GM12875 (cell line): ENCODE data around the gene PTPN3.

Experiments used
- H3K4me3 ChIP-seq: one replicate; pipeline ENCODE4 v1.5.1; 2011; ENCODE audit warnings: low read depth, low read length, control low read depth
- TF ChIP-seq, protein P1 (sequence below): IDR thresholded peaks from 2 replicates; pipeline ENCODE4 v1.5.1; 2011; ENCODE audit warnings: low read depth, mild to moderate bottlenecking, control low read depth, inconsistent platforms, low read length, moderate library complexity, borderline replicate concordance; ENCODE audit not compliant: insufficient read depth

The PTPN3 gene

DNA sequence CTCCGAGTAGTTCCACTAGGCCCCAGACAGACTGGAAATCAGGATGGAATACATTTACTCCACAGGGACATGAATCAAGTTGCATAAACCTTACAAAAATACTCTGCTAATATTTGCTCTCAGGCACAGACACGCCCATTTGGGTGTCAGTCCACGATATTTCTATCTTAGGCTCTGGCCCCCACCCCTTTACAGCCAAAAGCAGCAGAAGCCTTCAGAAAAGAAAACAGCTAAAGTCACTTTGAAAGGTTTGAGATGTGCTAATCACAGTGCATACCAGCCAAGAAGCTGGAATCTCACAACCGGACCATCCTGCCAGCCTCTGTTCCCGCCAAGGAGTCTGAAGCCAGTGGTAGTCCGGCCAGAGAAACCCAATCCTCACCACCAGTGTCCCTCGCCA is 22.6 kb downstream of the PTPN3 start:
- no peak overlapping the region for H3K4me3 ChIP-seq
- TF ChIP-seq, protein P1, sequence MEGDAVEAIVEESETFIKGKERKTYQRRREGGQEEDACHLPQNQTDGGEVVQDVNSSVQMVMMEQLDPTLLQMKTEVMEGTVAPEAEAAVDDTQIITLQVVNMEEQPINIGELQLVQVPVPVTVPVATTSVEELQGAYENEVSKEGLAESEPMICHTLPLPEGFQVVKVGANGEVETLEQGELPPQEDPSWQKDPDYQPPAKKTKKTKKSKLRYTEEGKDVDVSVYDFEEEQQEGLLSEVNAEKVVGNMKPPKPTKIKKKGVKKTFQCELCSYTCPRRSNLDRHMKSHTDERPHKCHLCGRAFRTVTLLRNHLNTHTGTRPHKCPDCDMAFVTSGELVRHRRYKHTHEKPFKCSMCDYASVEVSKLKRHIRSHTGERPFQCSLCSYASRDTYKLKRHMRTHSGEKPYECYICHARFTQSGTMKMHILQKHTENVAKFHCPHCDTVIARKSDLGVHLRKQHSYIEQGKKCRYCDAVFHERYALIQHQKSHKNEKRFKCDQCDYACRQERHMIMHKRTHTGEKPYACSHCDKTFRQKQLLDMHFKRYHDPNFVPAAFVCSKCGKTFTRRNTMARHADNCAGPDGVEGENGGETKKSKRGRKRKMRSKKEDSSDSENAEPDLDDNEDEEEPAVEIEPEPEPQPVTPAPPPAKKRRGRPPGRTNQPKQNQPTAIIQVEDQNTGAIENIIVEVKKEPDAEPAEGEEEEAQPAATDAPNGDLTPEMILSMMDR = no peak

DNA sequence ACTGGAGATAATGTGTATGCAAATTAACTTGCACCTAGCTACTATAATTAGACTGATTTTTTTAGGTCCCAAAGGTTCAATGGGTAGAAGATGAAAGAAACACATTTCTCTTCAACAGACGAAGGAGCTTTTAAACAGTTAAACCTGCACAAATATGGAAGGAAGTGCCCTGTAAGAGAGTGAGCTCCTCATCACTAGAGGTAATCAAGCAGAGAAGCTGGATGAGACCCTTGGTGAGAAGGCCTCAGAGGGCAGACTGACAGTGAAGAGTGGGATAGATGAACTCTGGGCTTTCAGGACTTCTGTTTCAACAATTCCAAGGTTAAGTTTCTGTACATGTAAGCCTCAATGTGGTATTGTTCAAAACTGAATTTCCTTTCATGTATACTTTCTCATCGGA is 23.2 kb downstream of the PTPN3 start:
- TF ChIP-seq, protein P1 = no peak
- no peak overlapping the region for H3K4me3 ChIP-seq

DNA sequence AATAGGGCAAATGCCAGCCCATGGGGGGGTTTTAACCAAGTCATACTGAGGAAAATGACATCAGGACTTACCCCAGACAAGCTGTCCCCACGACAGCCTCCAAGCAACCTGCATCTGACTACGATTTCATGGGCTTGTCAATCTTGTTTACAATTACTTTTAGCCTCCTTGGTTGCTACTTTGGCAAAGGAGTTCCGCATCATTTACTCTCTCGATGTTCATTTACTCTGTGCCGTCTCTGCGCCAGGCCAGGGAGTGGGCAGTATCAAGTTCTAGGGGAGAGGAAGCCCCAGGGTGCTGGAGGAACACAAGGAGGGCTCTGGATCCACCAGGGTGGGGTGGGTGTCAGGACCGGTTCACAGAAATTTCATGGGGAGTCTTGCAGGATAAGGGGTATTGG is 23.9 kb downstream of the PTPN3 start:
- TF ChIP-seq, protein P1 = no peak
- H3K4me3 ChIP-seq = no peak overlapping the region

DNA sequence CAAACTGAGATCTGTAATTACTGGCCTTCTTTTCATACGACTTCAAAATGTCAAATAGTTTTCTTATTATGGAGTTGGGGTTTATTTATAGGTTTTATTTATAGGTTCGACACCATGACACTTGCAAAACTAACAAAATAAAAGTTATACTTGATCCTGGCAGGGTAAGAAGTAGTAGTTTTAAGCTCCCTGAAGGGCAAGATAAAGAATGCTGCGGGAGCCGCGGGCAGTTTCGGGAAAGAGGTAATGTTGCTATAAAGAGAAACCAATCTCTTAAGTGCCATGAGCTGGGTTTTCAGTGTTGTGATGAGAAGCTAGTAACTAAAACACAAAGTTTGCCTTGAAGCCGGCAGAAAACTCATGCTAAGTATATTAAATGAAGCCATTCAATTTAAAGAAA is 24.8 kb downstream of the PTPN3 start:
- no peak overlapping the region for H3K4me3 ChIP-seq
- TF ChIP-seq, protein P1 = no peak

DNA sequence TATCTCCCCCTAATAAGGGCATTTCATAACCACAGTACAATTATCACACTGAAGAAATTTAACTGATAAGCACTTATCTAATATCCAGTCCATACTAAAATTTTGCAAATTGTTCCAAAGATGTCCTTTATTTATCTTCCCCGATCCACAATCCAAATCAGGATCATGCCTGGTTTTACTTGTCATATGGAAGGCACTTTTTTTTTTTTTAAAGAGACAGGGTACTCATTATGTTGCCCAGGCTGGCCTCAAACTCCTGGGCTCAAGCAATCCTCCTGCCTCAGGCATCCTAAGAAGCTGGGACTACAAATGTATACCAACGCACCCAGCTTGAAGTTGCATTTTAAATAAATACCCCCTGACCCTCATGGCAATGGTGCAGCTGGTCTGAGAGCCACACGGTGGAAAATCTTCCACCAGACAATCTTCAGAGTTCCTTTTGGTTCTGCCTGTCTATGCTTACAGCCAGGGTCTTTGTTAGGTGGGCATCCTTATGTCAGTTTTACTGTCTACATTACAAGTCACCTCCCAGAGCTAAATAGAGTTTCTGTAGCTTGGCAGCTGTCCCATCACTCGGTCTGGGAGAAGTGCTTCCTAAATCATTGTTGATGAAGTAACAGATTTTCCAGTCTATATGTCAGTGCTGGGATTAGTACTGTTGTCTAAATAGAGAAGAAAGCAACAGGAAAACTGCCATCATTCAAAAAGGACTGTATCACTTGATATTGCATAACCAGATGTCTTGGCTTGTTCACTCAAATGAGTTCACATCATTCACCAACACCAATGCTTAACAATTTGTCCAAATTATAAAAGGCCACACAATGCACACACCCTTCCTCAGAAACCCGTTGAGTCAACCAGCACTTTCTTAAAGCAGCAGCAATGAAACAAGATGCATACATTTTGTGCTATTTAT is 26.4 kb downstream of the PTPN3 start:
- TF ChIP-seq, protein P1 = no peak
- no peak overlapping the region for H3K4me3 ChIP-seq

DNA sequence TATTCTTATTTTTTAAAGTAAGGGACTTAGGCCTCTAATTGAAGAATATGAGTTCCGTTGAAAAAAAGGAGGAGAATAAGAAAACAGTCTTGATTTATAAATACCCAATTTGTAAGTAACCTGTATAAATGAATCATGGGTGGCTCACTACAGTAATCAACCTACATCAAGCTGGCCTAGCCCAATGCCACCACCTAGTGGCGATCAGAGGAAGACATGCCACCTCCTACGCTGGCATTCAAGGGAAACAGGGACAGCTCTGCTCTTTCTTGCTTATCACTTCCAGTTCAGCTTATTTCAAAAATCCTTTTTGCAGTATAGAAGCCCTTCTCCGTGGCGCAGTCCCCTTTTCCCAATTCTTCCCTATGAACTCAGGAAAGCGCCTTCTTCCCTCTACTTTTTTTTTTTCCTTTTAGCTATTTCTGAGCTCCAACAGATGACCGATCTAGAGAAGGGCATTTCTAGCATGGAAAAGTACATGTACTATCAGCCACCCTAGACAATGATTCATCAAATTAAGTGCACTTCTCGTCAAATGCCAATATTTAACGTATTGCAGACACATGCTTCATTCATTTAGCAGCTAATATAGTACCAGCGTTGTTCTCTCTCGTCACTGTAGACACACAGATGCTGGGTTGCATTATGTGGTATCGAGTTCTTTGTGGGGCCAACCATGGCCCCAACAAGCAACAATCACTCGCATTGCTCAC is 28.3 kb downstream of the PTPN3 start:
- TF ChIP-seq, protein P1 = peak; percentile 87
- H3K4me3 ChIP-seq = no peak overlapping the region
